ENCODE measurements around the gene SCNN1G. TPM values are rescaled to one million over a fixed set of nuclear protein-coding genes. Genes with fewer than 3 reads are reported as not detected.

The SCNN1G gene
- not detected for polyA plus RNA-seq (2012; ENCODE audit: insufficient read depth, insufficient read length, low read depth)

- no peaks in the 10 kb centered on the region for H3K4me1 ChIP-seq
- H3K36me3 ChIP-seq = no peaks in the 10 kb centered on the region
- peaks cover 64% of the 10 kb centered on the region for H3K27me3 ChIP-seq
- H3K9me3 ChIP-seq = no peaks in the 10 kb centered on the region
- no peak within 1 kb of the TSS; the same call in 1 of the 2 replicates for H3K4me3 ChIP-seq (ENCODE audit: low read depth, low read length)
- no peak for DNase-seq
- no peak for TF ChIP-seq CTCF (IDR thresholded peaks at IDR 0.05; ENCODE audit: low read depth, low read length)
Observed at GRCh38 chr16:23182679-23183542, at the start of gene SCNN1G. Gene SCNN1G, plus strand, starts transcription at chr16:23182745. Its CDS starts 3,527 bp downstream, at chr16:23186272.

- H3K36me3 ChIP-seq = peaks cover 3% of the 10 kb centered on the region; the same call in 1 of the 2 replicates
- DNase-seq = no peak
Observed at GRCh38 chr16:23132775-23133463, 49.6 kb upstream of the SCNN1G start.

GRCh38 chr16:23134274-23134673 lies 48.3 kb upstream of the SCNN1G start:
- peak; percentile 19 for DNase-seq
- peaks cover 3% of the 10 kb centered on the region; the same call in 1 of the 2 replicates for H3K36me3 ChIP-seq
- H3K4me3 ChIP-seq (ENCODE audit: low read depth, low read length) = no peak overlapping the region
- no peaks in the 10 kb centered on the region for H3K4me1 ChIP-seq
- H3K9me3 ChIP-seq = no peaks in the 10 kb centered on the region
- no peak for TF ChIP-seq CTCF (IDR thresholded peaks at IDR 0.05; ENCODE audit: low read depth, low read length)
- no peaks in the 10 kb centered on the region for H3K27me3 ChIP-seq

More at GRCh38 chr16:23132775-23133463, 49.6 kb upstream of the SCNN1G start:
- TF ChIP-seq CTCF (IDR thresholded peaks at IDR 0.05; ENCODE audit: low read depth, low read length) = no peak
- Histone ChIP-seq H3K4me1 (no peaks in the 10 kb centered on the region), H3K4me3 (ENCODE audit: low read depth, low read length) (no peak overlapping the region), H3K27me3 (no peaks in the 10 kb centered on the region), H3K9me3 (no peaks in the 10 kb centered on the region)

- no peak overlapping the region for H3K4me3 ChIP-seq (ENCODE audit: low read depth, low read length)
- peaks cover 3% of the 10 kb centered on the region; the same call in 1 of the 2 replicates for H3K36me3 ChIP-seq
- no peak for DNase-seq
- H3K9me3 ChIP-seq = no peaks in the 10 kb centered on the region
- no peaks in the 10 kb centered on the region; the same call in 1 of the 2 replicates for H3K4me1 ChIP-seq
- no peaks in the 10 kb centered on the region for H3K27me3 ChIP-seq
- no peak for TF ChIP-seq CTCF (IDR thresholded peaks at IDR 0.05; ENCODE audit: low read depth, low read length)
Observed at GRCh38 chr16:23137256-23137655, 45.3 kb upstream of the SCNN1G start.

- no peak for TF ChIP-seq CTCF (IDR thresholded peaks at IDR 0.05; ENCODE audit: low read depth, low read length)
- no peaks in the 10 kb centered on the region; the same call in 1 of the 2 replicates for H3K4me1 ChIP-seq
- H3K36me3 ChIP-seq = peaks cover 3% of the 10 kb centered on the region; the same call in 1 of the 2 replicates
- H3K27me3 ChIP-seq = no peaks in the 10 kb centered on the region
- no peaks in the 10 kb centered on the region for H3K9me3 ChIP-seq
- DNase-seq = no peak
- no peak overlapping the region for H3K4me3 ChIP-seq (ENCODE audit: low read depth, low read length)
Observed at GRCh38 chr16:23137818-23138217, 44.7 kb upstream of the SCNN1G start.
